Measurements from ENCODE around the gene PREX1.

The PREX1 gene

GRCh38 chr20:48749437-48749836, 78.4 kb downstream of the PREX1 start:
- DNase-seq, result no peak

- DNase-seq, result no peak
Observed at GRCh38 chr20:48748556-48748955, 79.2 kb downstream of the PREX1 start.

- DNase-seq, result no peak
Observed at GRCh38 chr20:48747840-48748414, 79.9 kb downstream of the PREX1 start.

GRCh38 chr20:48745330-48745729, 82.5 kb downstream of the PREX1 start:
- DNase-seq, result no peak

GRCh38 chr20:48744515-48744914, 83.3 kb downstream of the PREX1 start:
- DNase-seq, result no peak

- DNase-seq, result no peak
Observed at GRCh38 chr20:48743807-48744206, 84.0 kb downstream of the PREX1 start.

GRCh38 chr20:48742912-48743680, 84.7 kb downstream of the PREX1 start:
- no peak for DNase-seq

GRCh38 chr20:48742233-48742632, 85.6 kb downstream of the PREX1 start:
- no peak for DNase-seq

- DNase-seq, result no peak
Observed at GRCh38 chr20:48741669-48742068, 86.1 kb downstream of the PREX1 start.

- no peak for DNase-seq
Observed at GRCh38 chr20:48740712-48741111, 87.1 kb downstream of the PREX1 start.

GRCh38 chr20:48740292-48740649, 87.5 kb downstream of the PREX1 start:
- no peak for DNase-seq

- DNase-seq, result no peak
Observed at GRCh38 chr20:48739395-48740291, 88.2 kb downstream of the PREX1 start.

GRCh38 chr20:48738399-48739304, 89.1 kb downstream of the PREX1 start:
- no peak for DNase-seq

GRCh38 chr20:48738094-48738398, 89.8 kb downstream of the PREX1 start:
- DNase-seq, result no peak

GRCh38 chr20:48737434-48738093, 90.2 kb downstream of the PREX1 start:
- no peak for DNase-seq

GRCh38 chr20:48736636-48737035, 91.2 kb downstream of the PREX1 start:
- no peak for DNase-seq

- no peak for DNase-seq
Observed at GRCh38 chr20:48736231-48736630, 91.6 kb downstream of the PREX1 start.

GRCh38 chr20:48735112-48735511, 92.7 kb downstream of the PREX1 start:
- DNase-seq, result no peak

- DNase-seq, result no peak
Observed at GRCh38 chr20:48734104-48734749, 93.6 kb downstream of the PREX1 start.

- DNase-seq, result peak; percentile 90
Observed at GRCh38 chr20:48733296-48733790, 94.5 kb downstream of the PREX1 start.

GRCh38 chr20:48732081-48732829, 95.5 kb downstream of the PREX1 start:
- peak; percentile 65 for DNase-seq
